Mucosa of rectum (tissue), 2 donors: ENCODE results near the gene LIPG.

ENCODE experiments used
- H3K27ac ChIP-seq, 2 donors: one replicate each; pipeline ENCODE4 v1.7.0; 2013; ENCODE audit warnings: inconsistent platforms in 2 of 2, low read depth in 2 of 2, low read length in 2 of 2
- H3K27me3 ChIP-seq, 2 donors: one replicate each; pipeline ENCODE4 v1.7.0; 2013; ENCODE audit warnings: low read length in 2 of 2; ENCODE audit not compliant: control insufficient read depth in 2 of 2, insufficient read depth in 2 of 2
- H3K36me3 ChIP-seq, 2 donors: one replicate each; pipeline ENCODE4 v1.7.0; 2013; ENCODE audit warnings: low read length in 2 of 2; ENCODE audit not compliant: control insufficient read depth in 2 of 2, insufficient read depth in 2 of 2
- H3K4me1 ChIP-seq, 2 donors: one replicate each; pipeline ENCODE4 v1.7.0; 2013; ENCODE audit warnings: low read length in 2 of 2, mild to moderate bottlenecking in 1 of 2; ENCODE audit not compliant: control insufficient read depth in 2 of 2, insufficient read depth in 2 of 2
- H3K4me3 ChIP-seq, 2 donors: one replicate each; pipeline ENCODE4 v1.7.0; 2013; ENCODE audit warnings: low read length in 2 of 2
- H3K9ac ChIP-seq, 2 donors: one replicate each; pipeline ENCODE4 v1.7.0; 2013; ENCODE audit warnings: low read length in 2 of 2, low read depth in 1 of 2, mild to moderate bottlenecking in 1 of 2
- H3K9me3 ChIP-seq, 2 donors: one replicate each; pipeline ENCODE4 v1.7.0; 2013; ENCODE audit warnings: low read length in 2 of 2; ENCODE audit not compliant: control insufficient read depth in 2 of 2
- donor health status: healthy.
- donor health status: Normal muscosa, but diverticular disease.

The LIPG gene

GRCh38 chr18:49585781-49586663, 24.2 kb downstream of the LIPG start:
- peaks cover 6% of the 10 kb centered on the region in 2 donors for H3K36me3 ChIP-seq
- H3K27ac ChIP-seq, result no peak overlapping the region
- no peaks in the 10 kb centered on the region for H3K9me3 ChIP-seq

GRCh38 chr18:49588171-49588570, 26.3 kb downstream of the LIPG start:
- no peak overlapping the region for H3K9ac ChIP-seq
- H3K36me3 ChIP-seq, result peaks cover 2 to 6% of the 10 kb centered on the region in 2 donors
- no peaks in the 10 kb centered on the region for H3K9me3 ChIP-seq
- H3K27me3 ChIP-seq, result no peaks in the 10 kb centered on the region
- H3K4me3 ChIP-seq, result no peak overlapping the region
- H3K27ac ChIP-seq, result no peak overlapping the region
- peaks cover 20 to 49% of the 10 kb centered on the region in 2 donors for H3K4me1 ChIP-seq

More at GRCh38 chr18:49585781-49586663, 24.2 kb downstream of the LIPG start:
- peaks cover 17 to 38% of the 10 kb centered on the region in 2 donors for H3K4me1 ChIP-seq
- no peak overlapping the region for H3K9ac ChIP-seq
- no peak overlapping the region for H3K4me3 ChIP-seq
- no peaks in the 10 kb centered on the region for H3K27me3 ChIP-seq

- no peak overlapping the region for H3K27ac ChIP-seq
- no peaks in the 10 kb centered on the region for H3K9me3 ChIP-seq
- H3K4me1 ChIP-seq, result peaks cover 20 to 49% of the 10 kb centered on the region in 2 donors
- H3K27me3 ChIP-seq, result no peaks in the 10 kb centered on the region
- H3K4me3 ChIP-seq, result no peak overlapping the region
- H3K9ac ChIP-seq, result no peak overlapping the region
- peaks cover 0 to 6% of the 10 kb centered on the region in 2 donors for H3K36me3 ChIP-seq
These were observed 27.1 kb downstream of the LIPG start for GRCh38 chr18:49588971-49589370.

- H3K9ac ChIP-seq, result peak overlapping the region in 1 of 2 donors; percentile 14
- H3K4me1 ChIP-seq, result peaks cover 20 to 49% of the 10 kb centered on the region in 2 donors
- no peaks in the 10 kb centered on the region for H3K9me3 ChIP-seq
- H3K27ac ChIP-seq, result peak overlapping the region; percentile 75 to 85
- H3K36me3 ChIP-seq, result peaks cover 0 to 6% of the 10 kb centered on the region in 2 donors
- H3K27me3 ChIP-seq, result no peaks in the 10 kb centered on the region
- no peak overlapping the region for H3K4me3 ChIP-seq
These were observed 28.8 kb downstream of the LIPG start for GRCh38 chr18:49590608-49591007.

- peaks cover 20 to 43% of the 10 kb centered on the region in 2 donors for H3K4me1 ChIP-seq
- no peaks in the 10 kb centered on the region for H3K27me3 ChIP-seq
- H3K9me3 ChIP-seq, result no peaks in the 10 kb centered on the region
- peaks cover 0 to 6% of the 10 kb centered on the region in 2 donors for H3K36me3 ChIP-seq
- H3K9ac ChIP-seq, result peak overlapping the region in 1 of 2 donors; percentile 48
- peak overlapping the region; percentile 75 to 85 for H3K27ac ChIP-seq
- peak overlapping the region in 1 of 2 donors; percentile 39 for H3K4me3 ChIP-seq
These were observed 29.4 kb downstream of the LIPG start for GRCh38 chr18:49591271-49591670.

GRCh38 chr18:49591775-49592174, 29.9 kb downstream of the LIPG start:
- H3K9me3 ChIP-seq, result no peaks in the 10 kb centered on the region
- no peak overlapping the region for H3K9ac ChIP-seq
- H3K27me3 ChIP-seq, result no peaks in the 10 kb centered on the region
- peaks cover 0 to 6% of the 10 kb centered on the region in 2 donors for H3K36me3 ChIP-seq
- H3K4me1 ChIP-seq, result peaks cover 20 to 39% of the 10 kb centered on the region in 2 donors
- no peak overlapping the region for H3K4me3 ChIP-seq
- H3K27ac ChIP-seq, result peak overlapping the region; percentile 75 to 85

- H3K4me1 ChIP-seq, result peaks cover 0 to 10% of the 10 kb centered on the region in 2 donors
- no peaks in the 10 kb centered on the region for H3K9me3 ChIP-seq
- no peak overlapping the region for H3K9ac ChIP-seq
- H3K27ac ChIP-seq, result no peak overlapping the region
- H3K4me3 ChIP-seq, result no peak overlapping the region
- H3K27me3 ChIP-seq, result no peaks in the 10 kb centered on the region
- no peaks in the 10 kb centered on the region for H3K36me3 ChIP-seq
These were observed 34.8 kb downstream of the LIPG start for GRCh38 chr18:49596687-49597086.

- Histone ChIP-seq H3K9ac (no peak overlapping the region), H3K4me3 (no peak overlapping the region), H3K27me3 (no peaks in the 10 kb centered on the region), H3K36me3 (no peaks in the 10 kb centered on the region), H3K27ac (no peak overlapping the region), H3K4me1 (peaks cover 0 to 6% of the 10 kb centered on the region in 2 donors), H3K9me3 (no peaks in the 10 kb centered on the region)
These were observed 35.5 kb downstream of the LIPG start for GRCh38 chr18:49597157-49597931.

GRCh38 chr18:49601211-49601610, 39.4 kb downstream of the LIPG start:
- Histone ChIP-seq H3K9ac (no peak overlapping the region), H3K27me3 (no peaks in the 10 kb centered on the region), H3K9me3 (peaks cover 0 to 3% of the 10 kb centered on the region in 2 donors), H3K4me3 (no peak overlapping the region), H3K36me3 (no peaks in the 10 kb centered on the region), H3K4me1 (peaks cover 0 to 4% of the 10 kb centered on the region in 2 donors), H3K27ac (no peak overlapping the region)
